PC-9 (cell line): Measurements from ENCODE around the gene SP5.

Experiments
- EZH2 ChIP-seq: fragments of 200-600 bp; sonication (generic); IDR thresholded peaks from 2 replicates; pipeline ENCODE4 v1.8.0; 2017; ENCODE audit warnings: antibody characterized with exemption, low read depth
- TF ChIP-seq, protein P1 (sequence below): fragments of 200-600 bp; sonication (generic); conservative IDR thresholded peaks from 2 replicates; pipeline ENCODE4 v1.6.1; 2017; ENCODE audit warnings: mixed run types, antibody characterized with exemption, mild to moderate bottlenecking, moderate library complexity

DNA sequence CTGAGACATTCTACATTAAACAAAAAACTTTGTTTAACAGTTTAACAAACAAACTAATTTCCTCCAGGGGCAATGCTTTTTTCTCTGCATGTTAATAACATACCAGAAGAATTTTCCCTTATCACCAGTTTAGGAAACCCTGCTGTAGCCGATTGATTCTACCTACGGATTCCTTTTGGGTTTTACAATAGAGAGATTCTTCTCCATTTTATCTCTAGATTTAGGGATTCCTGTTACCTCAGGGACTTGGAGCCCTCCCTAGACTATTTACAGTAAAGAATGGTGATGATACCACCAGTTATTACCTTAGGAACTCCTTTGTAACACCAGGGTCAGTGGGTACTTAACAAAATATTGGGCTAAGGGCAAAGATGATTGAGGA lies 49.7 kb downstream of the SP5 start:
- TF ChIP-seq, protein P1, sequence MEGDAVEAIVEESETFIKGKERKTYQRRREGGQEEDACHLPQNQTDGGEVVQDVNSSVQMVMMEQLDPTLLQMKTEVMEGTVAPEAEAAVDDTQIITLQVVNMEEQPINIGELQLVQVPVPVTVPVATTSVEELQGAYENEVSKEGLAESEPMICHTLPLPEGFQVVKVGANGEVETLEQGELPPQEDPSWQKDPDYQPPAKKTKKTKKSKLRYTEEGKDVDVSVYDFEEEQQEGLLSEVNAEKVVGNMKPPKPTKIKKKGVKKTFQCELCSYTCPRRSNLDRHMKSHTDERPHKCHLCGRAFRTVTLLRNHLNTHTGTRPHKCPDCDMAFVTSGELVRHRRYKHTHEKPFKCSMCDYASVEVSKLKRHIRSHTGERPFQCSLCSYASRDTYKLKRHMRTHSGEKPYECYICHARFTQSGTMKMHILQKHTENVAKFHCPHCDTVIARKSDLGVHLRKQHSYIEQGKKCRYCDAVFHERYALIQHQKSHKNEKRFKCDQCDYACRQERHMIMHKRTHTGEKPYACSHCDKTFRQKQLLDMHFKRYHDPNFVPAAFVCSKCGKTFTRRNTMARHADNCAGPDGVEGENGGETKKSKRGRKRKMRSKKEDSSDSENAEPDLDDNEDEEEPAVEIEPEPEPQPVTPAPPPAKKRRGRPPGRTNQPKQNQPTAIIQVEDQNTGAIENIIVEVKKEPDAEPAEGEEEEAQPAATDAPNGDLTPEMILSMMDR, result no peak
- no peak for TF ChIP-seq EZH2
